Mesodermal cell (in vitro differentiated cells): Measurements from ENCODE around the gene RBX1. TPM values are rescaled to one million over a fixed set of nuclear protein-coding genes. Genes with fewer than 3 reads are reported as not detected.
"Not testable (repeated sequence)": the region's sequence is repeated elsewhere in the genome, so short reads cannot be mapped to it uniquely, and the experiment has no call there.

Experiments used
- H3K27ac ChIP-seq: 2 replicates; pipeline ENCODE4 v1.7.0; 2013; ENCODE audit warnings: mild to moderate bottlenecking, low read depth, low read length, moderate library complexity; ENCODE audit not compliant: severe bottlenecking
- H3K36me3 ChIP-seq: 2 replicates; pipeline ENCODE4 v1.7.1; 2013; ENCODE audit warnings: mild to moderate bottlenecking, low read length, moderate library complexity; ENCODE audit not compliant: control insufficient read depth, insufficient read depth
- H3K4me1 ChIP-seq: one replicate; pipeline ENCODE4 v1.7.1; 2013; ENCODE audit warnings: mild to moderate bottlenecking, low read length; ENCODE audit not compliant: insufficient read depth, control insufficient read depth, poor library complexity, severe bottlenecking
- H3K4me3 ChIP-seq: 2 replicates; pipeline ENCODE4 v1.7.0; 2013; ENCODE audit warnings: low read length, control low read depth, mild to moderate bottlenecking; ENCODE audit not compliant: insufficient read depth, poor library complexity, severe bottlenecking; ENCODE audit errors: extremely low read depth
- H3K9me3 ChIP-seq: 2 replicates; pipeline ENCODE4 v1.7.1; 2013; ENCODE audit warnings: mild to moderate bottlenecking, low read length, moderate library complexity; ENCODE audit not compliant: control insufficient read depth
- WGBS, 2 experiments: methylation state at CpG; one replicate each; pipeline ENCODE4 v1.1.5; 2013; ENCODE audit warnings: missing lambda C conversion rate in 2 of 2; ENCODE audit not compliant: insufficient coverage in 2 of 2; 5-methylcytosine and 5-hydroxymethylcytosine counted together
- polyA plus RNA-seq, 2 experiments: library from polyadenylated mRNA; stranded (reverse); fragments of 50-300 nt; gene quantifications; one replicate each; pipeline ENCODE4 v1.2.3, GENCODE V29; 2013

The RBX1 gene
- polyA plus RNA-seq (2013, experiment 1 of 2) = 102 TPM
- polyA plus RNA-seq (2013, experiment 2 of 2) = 102 TPM

DNA sequence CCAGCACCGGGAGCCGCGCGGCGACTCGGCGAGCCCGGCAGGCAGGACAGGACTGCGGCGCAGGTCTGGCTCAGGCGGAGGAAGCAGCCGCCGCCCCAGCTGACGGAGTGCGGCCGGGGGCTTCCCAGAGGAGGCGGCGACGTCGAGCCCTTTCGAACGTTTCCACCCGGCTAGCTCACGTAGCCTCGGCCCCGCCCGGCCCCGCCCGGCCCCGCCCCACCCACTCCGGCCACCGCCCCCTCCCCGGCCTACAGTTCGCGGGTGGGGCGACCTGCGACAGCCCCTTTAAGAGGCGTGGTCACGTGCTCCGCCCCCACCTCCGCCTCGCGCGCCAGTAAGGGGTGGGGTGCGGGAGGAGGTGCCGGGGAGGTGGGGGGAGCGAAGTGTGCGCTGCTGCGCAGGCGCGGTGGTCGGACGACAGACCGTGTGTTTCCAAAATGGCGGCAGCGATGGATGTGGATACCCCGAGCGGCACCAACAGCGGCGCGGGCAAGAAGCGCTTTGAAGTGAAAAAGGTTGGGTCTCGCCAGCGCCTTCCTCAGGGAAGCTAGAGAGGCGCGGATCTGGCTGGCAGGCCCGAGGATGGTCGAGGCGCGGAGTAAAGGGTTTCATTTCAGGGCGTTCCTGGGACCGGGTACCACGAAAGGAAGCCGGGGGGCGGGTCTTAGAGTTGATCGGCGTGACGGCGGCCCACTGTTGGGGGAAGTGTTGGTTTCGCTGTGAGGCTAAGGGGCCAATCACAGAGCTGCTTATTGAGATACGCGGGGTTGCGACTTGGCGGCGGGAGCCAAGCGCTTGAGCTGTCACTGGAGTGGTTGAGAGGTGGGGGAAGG lies at the start of gene RBX1:
RBX1 (plus strand) TSS at position 417 of the 833 bp plus-strand sequence; CDS start at position 438, 21 bp downstream.
- peak within 1 kb of the TSS; percentile 85 for H3K4me3 ChIP-seq
- WGBS, 2 experiments = 0% methylated on average over 48 to 60 of the region's 86 CpGs
- H3K9me3 ChIP-seq = no peaks in the 10 kb centered on the region
- peak within 1 kb of the TSS; percentile 87 for H3K27ac ChIP-seq
- peaks cover 7% of the 10 kb centered on the region for H3K4me1 ChIP-seq
- H3K36me3 ChIP-seq = peaks cover 26% of the 10 kb centered on the region

- Histone ChIP-seq H3K4me1 (no peaks in the 10 kb centered on the region), H3K4me3 (no peak overlapping the region), H3K9me3 (no peaks in the 10 kb centered on the region), H3K36me3 (peaks cover 46% of the 10 kb centered on the region), H3K27ac (no peak overlapping the region)
- WGBS, 2 experiments = 100% methylated on average over 1 of the region's 1 CpG
Observed at GRCh38 chr22:40904101-40904500, 47.1 kb upstream of the RBX1 start.

DNA sequence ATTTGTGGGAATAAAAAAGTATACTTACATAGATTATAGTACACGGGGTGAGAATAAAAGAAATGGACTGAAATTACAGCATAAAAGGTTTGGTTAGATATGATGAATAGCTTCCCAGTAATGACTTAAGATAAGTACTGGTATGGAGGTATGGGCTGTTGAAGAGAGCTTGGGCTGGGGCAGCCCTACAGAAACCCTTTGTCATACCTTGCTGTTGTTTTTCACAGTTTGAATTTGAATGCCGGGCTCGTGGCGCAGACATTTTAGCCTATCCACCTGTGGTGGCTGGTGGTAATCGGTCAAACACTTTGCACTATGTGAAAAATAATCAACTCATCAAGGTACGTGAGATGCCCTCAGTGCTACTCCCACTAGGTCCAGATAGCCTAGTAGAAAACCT lies 42.3 kb upstream of the RBX1 start:
- Histone ChIP-seq H3K36me3 (peaks cover 55% of the 10 kb centered on the region), H3K4me3 (no peak overlapping the region), H3K27ac (no peak overlapping the region), H3K9me3 (no peaks in the 10 kb centered on the region), H3K4me1 (no peaks in the 10 kb centered on the region)
- 93 to 97% methylated on average over 4 of the region's 6 CpGs for WGBS, 2 experiments

DNA sequence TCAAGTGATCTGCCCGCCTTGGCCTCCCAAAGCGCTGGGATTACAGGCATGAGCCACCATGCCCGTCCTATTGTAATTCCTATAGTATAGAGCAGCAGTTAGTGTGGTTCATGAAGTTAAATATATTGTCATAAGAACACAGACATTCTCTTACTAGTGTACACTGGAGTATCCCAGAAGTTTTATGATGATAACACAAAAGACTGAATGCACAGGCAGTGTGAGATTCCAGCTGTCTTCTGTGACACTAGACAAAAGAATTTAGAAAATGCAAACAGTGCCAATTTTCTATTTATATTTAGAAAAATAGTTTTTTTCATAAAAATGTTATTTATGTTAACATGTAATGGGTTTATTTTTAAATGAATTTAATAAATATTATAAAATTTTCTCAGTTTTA lies 39.4 kb upstream of the RBX1 start:
- Histone ChIP-seq H3K4me3 (no peak overlapping the region), H3K4me1 (no peaks in the 10 kb centered on the region), H3K36me3 (peaks cover 55% of the 10 kb centered on the region), H3K9me3 (no peaks in the 10 kb centered on the region), H3K27ac (no peak overlapping the region)
- WGBS, 2 experiments = no CpG with 5 or more reads among the region's 3 CpGs

DNA sequence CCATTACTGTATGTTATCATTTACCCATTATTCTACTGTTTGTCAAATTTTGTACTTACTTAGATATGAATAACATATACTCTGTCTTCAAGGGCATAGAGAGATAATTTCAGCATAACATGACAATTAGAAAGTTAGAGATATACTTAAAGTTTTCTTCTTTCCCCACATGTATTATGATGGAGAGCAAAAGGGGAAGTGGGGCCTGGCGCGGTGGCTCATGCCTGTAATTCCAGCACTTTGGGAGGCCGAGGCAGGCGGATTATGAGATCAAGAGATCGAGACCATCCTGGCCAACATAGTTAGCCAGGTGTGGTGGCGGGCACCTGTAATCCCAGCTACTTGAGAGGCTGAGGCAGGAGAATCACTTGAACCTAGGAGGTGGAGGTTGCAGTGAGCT lies 38.2 kb upstream of the RBX1 start:
- H3K27ac ChIP-seq, H3K9me3 ChIP-seq, H3K4me3 ChIP-seq, H3K4me1 ChIP-seq: not testable (repeated sequence)
- H3K36me3 ChIP-seq = peaks cover 51% of the 10 kb centered on the region
- 100% methylated on average over 5 of the region's 6 CpGs for WGBS, 2 experiments

DNA sequence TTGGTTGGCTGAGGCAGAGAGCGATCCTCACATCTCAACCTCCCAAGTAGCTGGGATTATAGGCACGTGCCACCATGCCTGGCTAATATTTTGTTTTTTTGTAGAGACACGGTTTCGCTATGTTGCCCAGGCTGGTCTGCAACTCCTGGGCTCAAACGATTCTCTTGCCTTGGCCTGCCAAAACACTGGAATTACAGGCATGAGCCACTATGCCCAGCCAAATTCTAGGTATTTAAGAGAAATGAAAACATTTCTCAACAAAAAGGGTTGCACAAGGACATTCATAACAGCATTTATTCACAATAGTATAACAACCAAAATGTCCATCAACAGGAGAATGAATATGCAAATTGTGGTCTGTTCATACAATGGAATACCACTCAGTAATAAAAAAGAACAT lies 31.7 kb upstream of the RBX1 start:
- no peaks in the 10 kb centered on the region for H3K4me1 ChIP-seq
- H3K9me3 ChIP-seq = no peaks in the 10 kb centered on the region
- H3K4me3 ChIP-seq = no peak overlapping the region
- H3K36me3 ChIP-seq = peaks cover 70% of the 10 kb centered on the region
- no peak overlapping the region for H3K27ac ChIP-seq
- WGBS, 2 experiments = 96 to 97% methylated on average over 5 of the region's 5 CpGs

GRCh38 chr22:40920526-40920925 lies 30.7 kb upstream of the RBX1 start:
- Histone ChIP-seq H3K4me3 (no peak overlapping the region), H3K9me3 (no peaks in the 10 kb centered on the region), H3K4me1 (no peaks in the 10 kb centered on the region), H3K27ac (no peak overlapping the region), H3K36me3 (peaks cover 70% of the 10 kb centered on the region)
- WGBS, 2 experiments = 99 to 100% methylated on average over 7 to 8 of the region's 9 CpGs

- H3K27ac ChIP-seq = no peak overlapping the region
- no peaks in the 10 kb centered on the region for H3K4me1 ChIP-seq
- 90 to 100% methylated on average over 1 to 2 of the region's 5 CpGs for WGBS, 2 experiments
- H3K4me3 ChIP-seq = no peak overlapping the region
- peaks cover 76% of the 10 kb centered on the region for H3K36me3 ChIP-seq
- no peaks in the 10 kb centered on the region for H3K9me3 ChIP-seq
Observed at GRCh38 chr22:40922484-40923303, 28.5 kb upstream of the RBX1 start.

GRCh38 chr22:40928657-40929056 lies 22.5 kb upstream of the RBX1 start:
- 60 to 100% methylated on average over 1 of the region's 1 CpG for WGBS, 2 experiments
- no peaks in the 10 kb centered on the region for H3K9me3 ChIP-seq
- peaks cover 7% of the 10 kb centered on the region for H3K4me1 ChIP-seq
- peak overlapping the region; percentile 54 for H3K27ac ChIP-seq
- peaks cover 58% of the 10 kb centered on the region for H3K36me3 ChIP-seq
- no peak overlapping the region for H3K4me3 ChIP-seq

GRCh38 chr22:40932396-40932795 lies 18.8 kb upstream of the RBX1 start:
- Histone ChIP-seq H3K36me3 (peaks cover 26% of the 10 kb centered on the region), H3K4me3 (no peak overlapping the region), H3K9me3 (no peaks in the 10 kb centered on the region), H3K27ac (no peak overlapping the region), H3K4me1 (peaks cover 7% of the 10 kb centered on the region)
- 80% methylated on average over 1 of the region's 2 CpGs; no CpG with 5 or more reads in 1 of the 2 experiments for WGBS, 2 experiments
